ENCODE results near the gene PRPH. TPM values are rescaled to one million over a fixed set of nuclear protein-coding genes. Genes with fewer than 3 reads are reported as not detected.

The PRPH gene
- total RNA-seq, 1 donor from 2014 or later, result 0.38 TPM

GRCh38 chr12:49322708-49323523 is 28.0 kb downstream of the PRPH start, which contains the start of gene TROAP:
TROAP (plus strand) TSS chr12:49323255; CDS start chr12:49323609, 354 bp downstream.
- peak within 1 kb of the TSS; percentile 95 for H3K4me3 Mint-ChIP-seq
- peaks cover 5% of the 10 kb centered on the region for H3K36me3 Mint-ChIP-seq
- DNase-seq (ENCODE audit: low spot score in 2 of 2, unreplicated experiment in 2 of 2), result peak; percentile 91 to 96
- no peaks in the 10 kb centered on the region for H3K9me3 Mint-ChIP-seq
- H3K27ac Mint-ChIP-seq, result peak within 1 kb of the TSS; percentile 92
- peaks cover 8% of the 10 kb centered on the region for H3K27me3 Mint-ChIP-seq (ENCODE audit: low read depth)
- TF ChIP-seq CTCF (IDR thresholded peaks at IDR 0.05; ENCODE audit: unreplicated experiment), result no peak
- peaks cover 19% of the 10 kb centered on the region for H3K4me1 Mint-ChIP-seq

- TF ChIP-seq CTCF (IDR thresholded peaks at IDR 0.05; ENCODE audit: unreplicated experiment), result no peak
- no peak for DNase-seq (ENCODE audit: low spot score in 2 of 2, unreplicated experiment in 2 of 2)
- Mint-ChIP-seq H3K4me3 (peak overlapping the region; percentile 95), H3K27ac (peak overlapping the region; percentile 92), H3K9me3 (no peaks in the 10 kb centered on the region), H3K4me1 (peaks cover 19% of the 10 kb centered on the region), H3K36me3 (peaks cover 6% of the 10 kb centered on the region), H3K27me3 (ENCODE audit: low read depth) (peaks cover 8% of the 10 kb centered on the region)
Observed at GRCh38 chr12:49323524-49324097, 28.7 kb downstream of the PRPH start.

DNA sequence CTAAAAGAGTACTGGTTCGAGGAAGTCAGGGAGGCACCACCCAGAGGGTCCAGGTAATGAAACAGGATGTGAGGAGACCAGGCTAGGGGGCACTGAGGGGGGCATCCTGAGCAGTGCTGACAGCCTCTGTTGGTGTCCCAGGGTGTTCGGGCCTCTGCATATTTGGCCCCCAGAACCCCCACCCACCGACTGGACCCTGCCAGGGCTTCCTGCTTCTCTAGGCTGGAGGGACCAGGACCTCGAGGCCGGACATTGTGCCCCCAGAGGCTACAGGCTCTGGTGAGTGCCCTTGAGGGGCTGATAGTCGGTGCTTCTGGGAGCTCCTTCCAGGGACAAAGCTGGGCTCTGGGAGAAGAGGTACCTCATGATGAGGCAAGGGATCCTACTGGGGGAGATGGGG is 30.7 kb downstream of the PRPH start:
- H3K36me3 Mint-ChIP-seq, result peaks cover 6% of the 10 kb centered on the region
- H3K27me3 Mint-ChIP-seq (ENCODE audit: low read depth), result no peaks in the 10 kb centered on the region
- H3K9me3 Mint-ChIP-seq, result no peaks in the 10 kb centered on the region
- DNase-seq (ENCODE audit: low spot score in 2 of 2, unreplicated experiment in 2 of 2), result no peak
- H3K27ac Mint-ChIP-seq, result no peak overlapping the region
- peaks cover 19% of the 10 kb centered on the region for H3K4me1 Mint-ChIP-seq
- TF ChIP-seq CTCF (IDR thresholded peaks at IDR 0.05; ENCODE audit: unreplicated experiment), result no peak
- no peak overlapping the region for H3K4me3 Mint-ChIP-seq

- no peak for DNase-seq (ENCODE audit: low spot score in 2 of 2, unreplicated experiment in 2 of 2)
- H3K4me1 Mint-ChIP-seq, result peaks cover 22% of the 10 kb centered on the region
- no peaks in the 10 kb centered on the region for H3K9me3 Mint-ChIP-seq
- no peaks in the 10 kb centered on the region for H3K27me3 Mint-ChIP-seq (ENCODE audit: low read depth)
- H3K27ac Mint-ChIP-seq, result no peak overlapping the region
- no peak for TF ChIP-seq CTCF (IDR thresholded peaks at IDR 0.05; ENCODE audit: unreplicated experiment)
- H3K36me3 Mint-ChIP-seq, result peaks cover 7% of the 10 kb centered on the region
- H3K4me3 Mint-ChIP-seq, result no peak overlapping the region
Observed at GRCh38 chr12:49327368-49327767, 32.4 kb downstream of the PRPH start.

GRCh38 chr12:49327887-49328286 is 32.9 kb downstream of the PRPH start:
- H3K4me3 Mint-ChIP-seq, result no peak overlapping the region

More at GRCh38 chr12:49327887-49328286, 32.9 kb downstream of the PRPH start:
- Mint-ChIP-seq H3K27ac (no peak overlapping the region), H3K4me1 (peaks cover 21% of the 10 kb centered on the region), H3K36me3 (peaks cover 7% of the 10 kb centered on the region), H3K27me3 (ENCODE audit: low read depth) (no peaks in the 10 kb centered on the region), H3K9me3 (no peaks in the 10 kb centered on the region)
- no peak for DNase-seq (ENCODE audit: low spot score in 2 of 2, unreplicated experiment in 2 of 2)
- no peak for TF ChIP-seq CTCF (IDR thresholded peaks at IDR 0.05; ENCODE audit: unreplicated experiment)

Measured in mesothelial cell of epicardium (in vitro differentiated cells).